ENCODE results near the gene RFTN1. TPM values are rescaled to one million over a fixed set of nuclear protein-coding genes. Genes with fewer than 3 reads are reported as not detected.

RFTN1 gene
- total and polyA plus RNA-seq, 4 donors, result 4.4 to 20.4 (median 11.9) TPM

DNA sequence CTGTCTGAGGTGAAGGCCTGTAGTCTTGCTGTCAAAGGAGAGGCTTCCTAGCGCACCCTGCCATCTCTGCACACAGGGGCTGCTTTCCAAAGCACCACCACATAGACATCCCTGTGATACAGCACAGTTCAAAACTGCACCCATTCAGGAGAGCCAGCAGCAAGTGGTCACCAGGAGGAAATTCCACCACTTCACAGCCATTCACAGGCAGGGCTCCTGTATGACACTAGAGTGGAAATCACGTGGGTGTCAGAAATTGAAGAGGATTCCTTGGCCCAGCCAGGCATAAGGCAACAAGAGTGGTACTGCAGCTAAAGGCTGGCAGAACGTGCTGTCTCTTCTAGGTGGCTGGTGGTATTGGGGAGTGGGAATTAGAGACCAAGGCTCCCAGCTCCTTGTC, 102.8 kb downstream of the RFTN1 start:
- Histone ChIP-seq H3K27me3 (ENCODE audit: control insufficient read depth in 4 of 4, insufficient read depth in 4 of 4, low read length in 3 of 4) (no peaks in the 10 kb centered on the region), H3K36me3 (ENCODE audit: control insufficient read depth in 4 of 4, insufficient read depth in 3 of 4, low read depth in 1 of 4, low read length in 3 of 4) (peaks cover 0 to 13% (median 4%) of the 10 kb centered on the region in 4 donors), H3K4me1 (ENCODE audit: control insufficient read depth in 4 of 4, insufficient read depth in 4 of 4, low read length in 3 of 4) (no peaks in the 10 kb centered on the region), H3K4me3 (ENCODE audit: low read depth in 1 of 3, low read length in 3 of 3) (no peak overlapping the region), H3K27ac (ENCODE audit: low read depth in 1 of 2, low read length in 2 of 2) (no peak overlapping the region), H3K9ac (ENCODE audit: low read depth in 1 of 2, low read length in 2 of 2) (no peak overlapping the region), H3K9me3 (ENCODE audit: control insufficient read depth in 4 of 4, low read length in 3 of 4) (no peaks in the 10 kb centered on the region)
- 95% methylated on average over 3 of the region's 3 CpGs for WGBS
- DNase-seq (ENCODE audit: low spot score), result no peak
- no peak for TF ChIP-seq RAD21 (IDR thresholded peaks at IDR 0.05)
- no peak for TF ChIP-seq TAF1 (conservative IDR thresholded peaks at IDR 0.05)
- TF ChIP-seq GABPA (IDR thresholded peaks at IDR 0.05 in 1 of 2, conservative IDR thresholded peaks at IDR 0.05 in 1 of 2), result no peak
- no peak for TF ChIP-seq JUND (IDR thresholded peaks at IDR 0.05)
- TF ChIP-seq SP1 (IDR thresholded peaks at IDR 0.05), result no peak
- TF ChIP-seq, protein P1, sequence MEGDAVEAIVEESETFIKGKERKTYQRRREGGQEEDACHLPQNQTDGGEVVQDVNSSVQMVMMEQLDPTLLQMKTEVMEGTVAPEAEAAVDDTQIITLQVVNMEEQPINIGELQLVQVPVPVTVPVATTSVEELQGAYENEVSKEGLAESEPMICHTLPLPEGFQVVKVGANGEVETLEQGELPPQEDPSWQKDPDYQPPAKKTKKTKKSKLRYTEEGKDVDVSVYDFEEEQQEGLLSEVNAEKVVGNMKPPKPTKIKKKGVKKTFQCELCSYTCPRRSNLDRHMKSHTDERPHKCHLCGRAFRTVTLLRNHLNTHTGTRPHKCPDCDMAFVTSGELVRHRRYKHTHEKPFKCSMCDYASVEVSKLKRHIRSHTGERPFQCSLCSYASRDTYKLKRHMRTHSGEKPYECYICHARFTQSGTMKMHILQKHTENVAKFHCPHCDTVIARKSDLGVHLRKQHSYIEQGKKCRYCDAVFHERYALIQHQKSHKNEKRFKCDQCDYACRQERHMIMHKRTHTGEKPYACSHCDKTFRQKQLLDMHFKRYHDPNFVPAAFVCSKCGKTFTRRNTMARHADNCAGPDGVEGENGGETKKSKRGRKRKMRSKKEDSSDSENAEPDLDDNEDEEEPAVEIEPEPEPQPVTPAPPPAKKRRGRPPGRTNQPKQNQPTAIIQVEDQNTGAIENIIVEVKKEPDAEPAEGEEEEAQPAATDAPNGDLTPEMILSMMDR (IDR thresholded peaks at IDR 0.05; ENCODE audit: low read depth, low read length, missing input control), result no peak
- TF ChIP-seq HNF4G (IDR thresholded peaks at IDR 0.05), result no peak
- TF ChIP-seq, protein P2, sequence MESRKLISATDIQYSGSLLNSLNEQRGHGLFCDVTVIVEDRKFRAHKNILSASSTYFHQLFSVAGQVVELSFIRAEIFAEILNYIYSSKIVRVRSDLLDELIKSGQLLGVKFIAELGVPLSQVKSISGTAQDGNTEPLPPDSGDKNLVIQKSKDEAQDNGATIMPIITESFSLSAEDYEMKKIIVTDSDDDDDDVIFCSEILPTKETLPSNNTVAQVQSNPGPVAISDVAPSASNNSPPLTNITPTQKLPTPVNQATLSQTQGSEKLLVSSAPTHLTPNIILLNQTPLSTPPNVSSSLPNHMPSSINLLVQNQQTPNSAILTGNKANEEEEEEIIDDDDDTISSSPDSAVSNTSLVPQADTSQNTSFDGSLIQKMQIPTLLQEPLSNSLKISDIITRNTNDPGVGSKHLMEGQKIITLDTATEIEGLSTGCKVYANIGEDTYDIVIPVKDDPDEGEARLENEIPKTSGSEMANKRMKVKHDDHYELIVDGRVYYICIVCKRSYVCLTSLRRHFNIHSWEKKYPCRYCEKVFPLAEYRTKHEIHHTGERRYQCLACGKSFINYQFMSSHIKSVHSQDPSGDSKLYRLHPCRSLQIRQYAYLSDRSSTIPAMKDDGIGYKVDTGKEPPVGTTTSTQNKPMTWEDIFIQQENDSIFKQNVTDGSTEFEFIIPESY (IDR thresholded peaks at IDR 0.05), result no peak
- no peak for TF ChIP-seq FOXA1 (IDR thresholded peaks at IDR 0.05)
- TF ChIP-seq, protein P3, sequence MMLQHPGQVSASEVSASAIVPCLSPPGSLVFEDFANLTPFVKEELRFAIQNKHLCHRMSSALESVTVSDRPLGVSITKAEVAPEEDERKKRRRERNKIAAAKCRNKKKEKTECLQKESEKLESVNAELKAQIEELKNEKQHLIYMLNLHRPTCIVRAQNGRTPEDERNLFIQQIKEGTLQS (IDR thresholded peaks at IDR 0.05), result no peak
- no peak for TF ChIP-seq HNF4A (conservative IDR thresholded peaks at IDR 0.05)
- TF ChIP-seq YY1 (IDR thresholded peaks at IDR 0.05), result no peak
- no peak for TF ChIP-seq RXRA (IDR thresholded peaks at IDR 0.05)
- no peak for TF ChIP-seq NR2F2 (IDR thresholded peaks at IDR 0.05)
- TF ChIP-seq FOXA2 (IDR thresholded peaks at IDR 0.05), result no peak
- no peak for TF ChIP-seq EGR1 (IDR thresholded peaks at IDR 0.05; ENCODE audit: low read depth in 2 of 2)
- TF ChIP-seq, protein P4, sequence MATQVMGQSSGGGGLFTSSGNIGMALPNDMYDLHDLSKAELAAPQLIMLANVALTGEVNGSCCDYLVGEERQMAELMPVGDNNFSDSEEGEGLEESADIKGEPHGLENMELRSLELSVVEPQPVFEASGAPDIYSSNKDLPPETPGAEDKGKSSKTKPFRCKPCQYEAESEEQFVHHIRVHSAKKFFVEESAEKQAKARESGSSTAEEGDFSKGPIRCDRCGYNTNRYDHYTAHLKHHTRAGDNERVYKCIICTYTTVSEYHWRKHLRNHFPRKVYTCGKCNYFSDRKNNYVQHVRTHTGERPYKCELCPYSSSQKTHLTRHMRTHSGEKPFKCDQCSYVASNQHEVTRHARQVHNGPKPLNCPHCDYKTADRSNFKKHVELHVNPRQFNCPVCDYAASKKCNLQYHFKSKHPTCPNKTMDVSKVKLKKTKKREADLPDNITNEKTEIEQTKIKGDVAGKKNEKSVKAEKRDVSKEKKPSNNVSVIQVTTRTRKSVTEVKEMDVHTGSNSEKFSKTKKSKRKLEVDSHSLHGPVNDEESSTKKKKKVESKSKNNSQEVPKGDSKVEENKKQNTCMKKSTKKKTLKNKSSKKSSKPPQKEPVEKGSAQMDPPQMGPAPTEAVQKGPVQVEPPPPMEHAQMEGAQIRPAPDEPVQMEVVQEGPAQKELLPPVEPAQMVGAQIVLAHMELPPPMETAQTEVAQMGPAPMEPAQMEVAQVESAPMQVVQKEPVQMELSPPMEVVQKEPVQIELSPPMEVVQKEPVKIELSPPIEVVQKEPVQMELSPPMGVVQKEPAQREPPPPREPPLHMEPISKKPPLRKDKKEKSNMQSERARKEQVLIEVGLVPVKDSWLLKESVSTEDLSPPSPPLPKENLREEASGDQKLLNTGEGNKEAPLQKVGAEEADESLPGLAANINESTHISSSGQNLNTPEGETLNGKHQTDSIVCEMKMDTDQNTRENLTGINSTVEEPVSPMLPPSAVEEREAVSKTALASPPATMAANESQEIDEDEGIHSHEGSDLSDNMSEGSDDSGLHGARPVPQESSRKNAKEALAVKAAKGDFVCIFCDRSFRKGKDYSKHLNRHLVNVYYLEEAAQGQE (IDR thresholded peaks at IDR 0.05), result no peak
- TF ChIP-seq, protein P5, sequence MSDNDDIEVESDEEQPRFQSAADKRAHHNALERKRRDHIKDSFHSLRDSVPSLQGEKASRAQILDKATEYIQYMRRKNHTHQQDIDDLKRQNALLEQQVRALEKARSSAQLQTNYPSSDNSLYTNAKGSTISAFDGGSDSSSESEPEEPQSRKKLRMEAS (IDR thresholded peaks at IDR 0.05), result no peak

Data from liver (tissue), 9 donors.